PC-3 (cell line): ENCODE data around the gene NPPB.

Experiments
- CTCF ChIP-seq: fragments of 300-600 bp; sonication (generic); conservative IDR thresholded peaks from 2 replicates; pipeline ENCODE4 v1.5.1; 2017; ENCODE audit warnings: antibody characterized with exemption, low read depth, mild to moderate bottlenecking, low read length
- EZH2phosphoT487 ChIP-seq: fragments of 300-600 bp; sonication (generic); IDR thresholded peaks from 2 replicates; pipeline ENCODE4 v1.6.1; 2018; ENCODE audit warnings: mild to moderate bottlenecking, antibody characterized with exemption, low read length, borderline replicate concordance

GRCh38 chr1:11854519-11854918 lies 4.2 kb downstream of the NPPB start:
- TF ChIP-seq CTCF (no peak), EZH2phosphoT487 (no peak)
